Epithelial cell of esophagus (primary cell): ENCODE results near the gene EZH1.
A peak's percentile ranks its signal among the peaks of the same experiment; 100 is the strongest.

Source experiments
- DNase-seq: peaks from one replicate; pipeline ENCODE4 v3.0.0; 2010; ENCODE audit warnings: low read depth
- H3K4me3 ChIP-seq: 2 replicates; pipeline ENCODE4 v1.5.1; 2011; ENCODE audit warnings: mild to moderate bottlenecking, low read length, control low read depth
- TF ChIP-seq, protein P1 (sequence below): IDR thresholded peaks from 2 replicates; pipeline ENCODE4 v1.5.1; 2011; ENCODE audit warnings: low read depth, mild to moderate bottlenecking, low read length, control low read depth, inconsistent platforms; ENCODE audit not compliant: insufficient read depth; ENCODE audit errors: missing control alignments

EZH1 gene

DNA sequence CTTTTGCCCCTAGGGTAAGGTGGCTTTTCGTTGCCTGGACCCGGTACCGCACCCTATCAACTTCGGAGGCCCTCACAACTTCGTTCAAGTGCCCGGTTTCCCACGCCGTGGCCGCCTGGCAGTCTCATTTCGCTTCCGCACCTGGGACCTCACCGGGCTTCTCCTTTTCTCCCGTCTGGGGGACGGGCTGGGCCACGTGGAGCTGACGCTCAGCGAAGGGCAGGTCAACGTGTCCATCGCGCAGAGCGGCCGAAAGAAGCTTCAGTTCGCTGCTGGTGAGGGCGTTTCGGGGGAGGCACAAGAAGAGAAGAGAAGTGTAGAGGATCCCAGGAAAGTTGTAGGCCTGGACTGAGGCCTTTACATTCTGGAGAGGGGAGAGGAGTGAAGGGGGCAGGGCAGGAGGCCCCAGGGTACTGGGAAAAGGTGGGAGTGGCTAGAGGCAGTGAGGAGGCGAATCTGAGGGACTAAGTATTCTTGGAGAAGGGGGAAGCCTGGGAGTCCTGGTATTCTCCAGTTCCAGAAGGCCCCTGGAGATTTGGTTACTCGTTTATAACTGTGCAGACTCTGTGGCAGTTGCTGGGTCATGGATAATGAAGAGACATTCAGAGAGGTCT lies 57.0 kb downstream of the EZH1 start:
- no peak for DNase-seq
- TF ChIP-seq, protein P1, sequence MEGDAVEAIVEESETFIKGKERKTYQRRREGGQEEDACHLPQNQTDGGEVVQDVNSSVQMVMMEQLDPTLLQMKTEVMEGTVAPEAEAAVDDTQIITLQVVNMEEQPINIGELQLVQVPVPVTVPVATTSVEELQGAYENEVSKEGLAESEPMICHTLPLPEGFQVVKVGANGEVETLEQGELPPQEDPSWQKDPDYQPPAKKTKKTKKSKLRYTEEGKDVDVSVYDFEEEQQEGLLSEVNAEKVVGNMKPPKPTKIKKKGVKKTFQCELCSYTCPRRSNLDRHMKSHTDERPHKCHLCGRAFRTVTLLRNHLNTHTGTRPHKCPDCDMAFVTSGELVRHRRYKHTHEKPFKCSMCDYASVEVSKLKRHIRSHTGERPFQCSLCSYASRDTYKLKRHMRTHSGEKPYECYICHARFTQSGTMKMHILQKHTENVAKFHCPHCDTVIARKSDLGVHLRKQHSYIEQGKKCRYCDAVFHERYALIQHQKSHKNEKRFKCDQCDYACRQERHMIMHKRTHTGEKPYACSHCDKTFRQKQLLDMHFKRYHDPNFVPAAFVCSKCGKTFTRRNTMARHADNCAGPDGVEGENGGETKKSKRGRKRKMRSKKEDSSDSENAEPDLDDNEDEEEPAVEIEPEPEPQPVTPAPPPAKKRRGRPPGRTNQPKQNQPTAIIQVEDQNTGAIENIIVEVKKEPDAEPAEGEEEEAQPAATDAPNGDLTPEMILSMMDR: no peak
- no peak overlapping the region for H3K4me3 ChIP-seq

DNA sequence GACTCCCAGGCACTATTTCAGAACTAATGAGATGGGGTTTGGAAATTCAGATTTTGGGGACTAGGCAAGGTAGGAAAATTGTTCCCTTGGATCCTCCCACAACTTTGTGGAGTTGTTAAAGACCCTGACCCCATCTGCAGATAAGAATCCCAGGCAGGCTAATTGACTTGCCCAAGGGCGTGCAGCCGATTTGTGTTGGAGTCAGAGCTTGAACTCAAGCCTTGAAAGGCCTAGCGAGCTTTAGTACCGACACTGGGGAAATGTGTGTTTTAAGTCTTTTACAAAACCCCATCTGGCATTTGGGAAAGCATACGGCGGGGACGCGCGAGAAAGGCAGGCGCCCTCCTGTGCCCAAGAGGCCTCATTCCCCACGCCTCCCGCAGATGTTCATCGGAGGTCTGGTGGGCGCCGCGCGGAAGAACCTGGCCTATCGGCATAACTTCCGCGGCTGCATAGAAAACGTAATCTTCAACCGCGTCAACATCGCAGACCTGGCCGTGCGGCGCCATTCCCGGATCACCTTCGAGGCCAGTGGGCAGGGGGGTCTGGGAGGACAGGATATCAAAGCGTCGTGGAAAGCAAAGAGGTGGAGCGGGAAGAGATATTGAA lies 58.2 kb downstream of the EZH1 start:
- TF ChIP-seq, protein P1: no peak
- no peak overlapping the region for H3K4me3 ChIP-seq
- DNase-seq: no peak

DNA sequence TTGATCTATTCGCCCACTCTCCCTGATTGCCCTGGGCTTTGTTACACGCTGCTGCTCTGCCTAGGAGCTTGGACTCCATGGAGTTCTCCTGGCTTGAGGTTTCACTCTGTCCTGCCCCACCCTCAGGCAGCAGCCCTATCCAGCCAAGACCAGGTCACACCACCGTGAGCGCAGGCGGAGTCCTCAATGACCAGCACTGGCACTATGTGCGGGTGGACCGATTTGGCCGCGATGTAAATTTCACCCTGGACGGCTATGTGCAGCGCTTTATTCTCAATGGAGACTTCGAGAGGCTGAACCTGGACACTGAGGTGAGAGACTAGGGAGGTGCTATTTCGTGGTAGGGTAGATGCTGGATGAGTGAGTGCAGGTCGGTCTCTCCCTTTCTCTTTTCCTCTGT lies 59.0 kb downstream of the EZH1 start:
- no peak overlapping the region for H3K4me3 ChIP-seq
- DNase-seq: no peak
- TF ChIP-seq, protein P1: no peak

DNA sequence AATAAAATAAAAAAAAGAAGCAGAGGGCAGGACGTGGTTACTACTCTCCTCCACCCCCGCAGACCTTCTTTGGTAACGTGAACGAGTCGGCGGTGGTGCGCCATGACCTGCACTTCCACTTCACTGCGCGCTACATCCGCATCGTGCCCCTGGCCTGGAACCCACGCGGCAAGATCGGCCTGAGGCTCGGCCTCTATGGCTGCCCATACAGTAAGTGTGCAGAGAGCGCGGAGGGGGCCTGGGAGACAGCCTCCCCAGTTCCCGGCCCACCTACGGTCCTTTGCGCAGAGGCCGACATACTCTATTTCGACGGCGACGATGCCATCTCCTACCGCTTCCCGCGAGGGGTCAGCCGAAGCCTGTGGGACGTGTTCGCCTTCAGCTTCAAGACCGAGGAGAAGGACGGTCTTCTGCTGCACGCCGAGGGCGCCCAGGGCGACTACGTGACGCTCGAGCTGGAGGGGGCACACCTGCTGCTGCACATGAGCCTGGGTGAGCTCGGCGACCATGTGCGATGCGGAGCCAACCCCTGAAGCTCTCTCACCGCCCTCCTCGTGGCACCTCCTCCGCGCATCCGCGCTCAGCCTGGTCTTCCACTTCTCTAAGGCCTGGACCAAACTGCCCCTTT lies 59.8 kb downstream of the EZH1 start:
- TF ChIP-seq, protein P1: no peak
- DNase-seq: no peak
- no peak overlapping the region for H3K4me3 ChIP-seq

DNA sequence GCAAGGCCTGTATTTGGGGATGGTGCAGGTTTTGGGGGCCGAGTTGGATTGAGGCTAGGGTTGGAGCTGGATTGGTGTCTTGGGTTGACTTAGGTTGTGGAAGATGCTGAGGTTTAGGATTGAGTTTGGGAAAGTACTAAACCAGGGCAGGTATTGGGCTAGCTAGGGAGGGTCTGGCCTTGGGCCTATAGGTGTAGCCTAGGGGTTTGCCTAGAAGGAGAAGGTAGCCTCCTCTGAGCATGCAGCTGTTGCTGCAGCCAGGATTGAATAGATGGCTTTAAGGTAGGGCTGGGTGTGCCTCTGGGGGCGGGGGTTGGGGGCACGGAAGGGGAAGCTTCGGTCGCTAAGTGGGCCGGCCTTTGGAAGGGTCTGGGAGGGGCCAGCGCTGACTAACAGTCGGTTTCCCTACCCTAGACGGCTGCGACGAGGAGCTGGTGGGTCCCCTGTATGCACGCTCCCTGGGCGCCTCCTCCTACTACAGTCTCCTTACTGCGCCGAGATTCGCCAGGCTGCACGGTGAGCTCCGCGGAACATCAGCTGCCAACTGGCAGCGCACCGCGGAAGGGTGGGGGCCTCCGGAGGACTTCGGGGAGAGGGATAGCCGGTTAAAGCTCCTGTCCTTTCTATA lies 61.3 kb downstream of the EZH1 start:
- TF ChIP-seq, protein P1: no peak
- no peak overlapping the region for H3K4me3 ChIP-seq
- no peak for DNase-seq

DNA sequence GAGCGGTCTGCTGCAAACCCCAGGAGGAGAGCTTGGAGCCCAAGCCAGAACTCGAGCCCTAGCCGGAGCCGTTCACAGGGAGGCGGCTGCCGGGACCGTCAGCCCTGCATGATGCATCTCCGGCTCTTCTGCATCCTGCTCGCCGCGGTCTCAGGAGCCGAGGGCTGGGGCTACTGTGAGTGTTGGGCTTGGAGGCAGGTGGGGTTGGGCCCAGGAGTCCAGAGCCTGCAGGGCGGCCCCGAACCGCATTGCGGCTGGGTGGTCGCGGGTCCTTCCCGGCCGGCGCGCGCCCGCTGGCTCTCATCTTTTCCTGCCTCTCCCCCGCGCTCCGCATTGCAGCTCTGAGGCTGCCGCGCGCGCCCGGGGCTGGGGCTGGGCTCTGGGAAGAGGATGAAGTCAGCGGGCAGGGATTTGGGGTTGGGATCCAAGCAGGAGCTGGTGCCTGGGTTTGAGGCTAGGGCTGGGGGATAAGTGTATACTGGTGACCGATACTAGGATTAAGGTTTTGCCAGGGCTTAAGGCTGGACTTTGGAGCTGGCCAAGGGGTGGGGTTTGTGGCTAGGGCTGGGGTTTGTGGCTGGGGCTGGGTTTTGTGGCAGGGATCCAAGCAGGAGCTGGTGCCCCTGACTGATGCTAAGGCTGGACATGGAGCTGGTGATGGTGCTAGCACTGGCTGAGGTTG lies 62.0 kb downstream of the EZH1 start:
- peak; percentile 69 for DNase-seq
- TF ChIP-seq, protein P1: no peak
- H3K4me3 ChIP-seq: peak overlapping the region; percentile 36
